Epidermal melanocyte (primary cell): Measurements from ENCODE around the gene IMPA2.
"Not testable (repeated sequence)": the region's sequence is repeated elsewhere in the genome, so short reads cannot be mapped to it uniquely, and the experiment has no call there.

Experiments used
- DNase-seq: peaks from one replicate; pipeline ENCODE4 v3.0.0; 2011; ENCODE audit warnings: low spot score; ENCODE audit not compliant: insufficient read length

IMPA2 gene

GRCh38 chr18:12028040-12028628 lies 46.8 kb downstream of the IMPA2 start:
- no peak for DNase-seq

- DNase-seq, result no peak
These were observed 47.4 kb downstream of the IMPA2 start for GRCh38 chr18:12028674-12029073.

- no peak for DNase-seq
These were observed 48.7 kb downstream of the IMPA2 start for GRCh38 chr18:12029786-12030584.

GRCh38 chr18:12030670-12031069 lies 49.4 kb downstream of the IMPA2 start:
- no peak for DNase-seq

- DNase-seq, result no peak
These were observed 49.9 kb downstream of the IMPA2 start for GRCh38 chr18:12031181-12031580.

GRCh38 chr18:12031846-12032245 lies 50.5 kb downstream of the IMPA2 start:
- no peak for DNase-seq

- DNase-seq, result no peak
These were observed 51.7 kb downstream of the IMPA2 start for GRCh38 chr18:12032786-12033642.

- DNase-seq, result no peak
These were observed 52.3 kb downstream of the IMPA2 start for GRCh38 chr18:12033643-12034025.

- DNase-seq, result no peak
These were observed 53.2 kb downstream of the IMPA2 start for GRCh38 chr18:12034241-12035100.

- DNase-seq, result no peak
These were observed 54.2 kb downstream of the IMPA2 start for GRCh38 chr18:12035481-12035880.

- DNase-seq, result no peak
These were observed 55.0 kb downstream of the IMPA2 start for GRCh38 chr18:12036201-12036751.

- no peak for DNase-seq
These were observed 56.9 kb downstream of the IMPA2 start for GRCh38 chr18:12038082-12038638.

GRCh38 chr18:12038639-12039539 lies 57.6 kb downstream of the IMPA2 start:
- DNase-seq, result peak; percentile 53

GRCh38 chr18:12039540-12039930 lies 58.2 kb downstream of the IMPA2 start:
- DNase-seq, result not testable (repeated sequence)

GRCh38 chr18:12041561-12041960 lies 60.3 kb downstream of the IMPA2 start:
- DNase-seq, result no peak

- DNase-seq, result no peak
These were observed 62.5 kb downstream of the IMPA2 start for GRCh38 chr18:12043811-12044210.

GRCh38 chr18:12044591-12044990 lies 63.3 kb downstream of the IMPA2 start:
- no peak for DNase-seq

- no peak for DNase-seq
These were observed 64.9 kb downstream of the IMPA2 start for GRCh38 chr18:12046046-12046750.
